ENCODE results near the gene OSBPL8. TPM values are rescaled to one million over a fixed set of nuclear protein-coding genes. Genes with fewer than 3 reads are reported as not detected.

OSBPL8 gene
- total and polyA plus RNA-seq, 10 of the 15 experiments (the other 5 are each of a cell fraction or from before 2014, with no cell fraction given) = 10.4 to 58.0 (median 32.0) TPM

DNA sequence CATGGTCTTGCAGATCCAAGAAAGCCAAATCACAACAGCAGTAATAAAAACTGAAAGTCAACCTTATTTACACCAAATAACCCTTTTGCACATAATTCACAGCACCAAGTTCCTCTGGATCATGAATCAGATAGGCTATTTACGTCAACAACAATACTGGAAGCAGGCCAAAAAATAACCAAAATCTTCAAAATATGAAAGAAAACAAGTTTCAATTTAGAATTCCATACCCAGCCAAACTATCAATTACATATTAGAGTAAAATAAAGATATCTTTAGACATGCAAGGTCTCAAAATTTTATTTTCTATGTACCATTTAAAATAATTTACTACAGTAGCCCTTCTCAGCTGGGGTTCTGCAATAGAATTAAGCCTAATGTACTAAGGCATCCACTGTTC is 134.6 kb downstream of the OSBPL8 start:
- no peak overlapping the region for H3K9ac ChIP-seq (ENCODE audit: control insufficient read depth, insufficient read depth, low read length)
- H3K36me3 ChIP-seq (ENCODE audit: control insufficient read depth in 2 of 2, insufficient read depth in 2 of 2, low read length in 1 of 2) = no peaks in the 10 kb centered on the region
- TF ChIP-seq SREBF2 (IDR thresholded peaks at IDR 0.05; ENCODE audit: low read length) (no peak), FOXM1 (IDR thresholded peaks at IDR 0.05; ENCODE audit: low read depth, low read length) (no peak), CREM (IDR thresholded peaks at IDR 0.05; ENCODE audit: low read depth) (no peak), ATF7 (IDR thresholded peaks at IDR 0.05; ENCODE audit: low read depth) (no peak), NR2F1 (conservative IDR thresholded peaks at IDR 0.05) (no peak), E4F1 (IDR thresholded peaks at IDR 0.05; ENCODE audit: borderline replicate concordance, partially characterized antibody) (no peak), KAT2A (conservative IDR thresholded peaks at IDR 0.05; ENCODE audit: control insufficient read depth, low read depth, low read length) (no peak), SREBF1 (IDR thresholded peaks at IDR 0.05; ENCODE audit: low read length) (no peak), MAX (IDR thresholded peaks at IDR 0.05; ENCODE audit: low read depth, low read length) (no peak), CHD1 (IDR thresholded peaks at IDR 0.05; ENCODE audit: low read depth, low read length) (no peak)
- TF ChIP-seq, protein P1, sequence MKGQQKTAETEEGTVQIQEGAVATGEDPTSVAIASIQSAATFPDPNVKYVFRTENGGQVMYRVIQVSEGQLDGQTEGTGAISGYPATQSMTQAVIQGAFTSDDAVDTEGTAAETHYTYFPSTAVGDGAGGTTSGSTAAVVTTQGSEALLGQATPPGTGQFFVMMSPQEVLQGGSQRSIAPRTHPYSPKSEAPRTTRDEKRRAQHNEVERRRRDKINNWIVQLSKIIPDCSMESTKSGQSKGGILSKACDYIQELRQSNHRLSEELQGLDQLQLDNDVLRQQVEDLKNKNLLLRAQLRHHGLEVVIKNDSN (IDR thresholded peaks at IDR 0.05; ENCODE audit: borderline replicate concordance, extremely low read length, insufficient read depth, low read depth, low read length) = no peak
- WGBS (ENCODE audit: insufficient coverage, insufficient replicate concordance, low lambda C conversion rate, missing lambda C conversion rate) = 48% methylated on average over 1 of the region's 1 CpG
- H2AFZ ChIP-seq (ENCODE audit: control insufficient read depth, low read depth, low read length) = no peak overlapping the region
- no TSS peak for BruUV-seq (replicated peaks)
- H3K79me2 ChIP-seq (ENCODE audit: control insufficient read depth, insufficient read depth, low read length) = no peaks in the 10 kb centered on the region
- CTCF ChIA-PET = interaction anchor here (1.2 kb wide), 1 partner anchor 16 kb away, joined by 3 read pairs; no protein-coding TSS in a partner anchor
- in situ Hi-C loops (cut with MboI) = no loop called here
- H3K4me3 ChIP-seq = no peak overlapping the region
- SMC1A ChIA-PET (ENCODE audit: uncharacterized antibody, unreplicated experiment) = no interaction called here
- ATAC-seq (no peak), FAIRE-seq (no peak), DNase-seq (ENCODE audit: low read depth, low spot score) (no peak)
- no peak overlapping the region for H3K4me2 ChIP-seq (ENCODE audit: control insufficient read depth, insufficient read depth)
- no peaks in the 10 kb centered on the region for H3K27me3 ChIP-seq (replicated peaks in 1 of 2; ENCODE audit: control insufficient read depth in 2 of 2, insufficient read depth in 2 of 2, low read length in 1 of 2)
- intact Hi-C loops (cut with micrococcal nuclease; ENCODE audit: unreplicated experiment) = no loop called here
- POLR2A ChIA-PET = no interaction called here
- RAD21 ChIA-PET (ENCODE audit: unreplicated experiment) = no interaction called here
- H3K9me3 ChIP-seq (replicated peaks; ENCODE audit: control insufficient read depth, insufficient read depth, low read length) = peaks cover 3% of the 10 kb centered on the region; the same call in 2 of the 3 replicates
- H3K27ac ChIP-seq (ENCODE audit: control insufficient read depth, insufficient read depth) = no peak overlapping the region
- no peaks in the 10 kb centered on the region for H4K20me1 ChIP-seq (ENCODE audit: control insufficient read depth, insufficient read depth)
- H3K4me1 ChIP-seq (ENCODE audit: control insufficient read depth, insufficient read depth, low read length) = no peaks in the 10 kb centered on the region

All from GM12878 (cell line).